ENCODE data around the gene TEX14.

The TEX14 gene

DNA sequence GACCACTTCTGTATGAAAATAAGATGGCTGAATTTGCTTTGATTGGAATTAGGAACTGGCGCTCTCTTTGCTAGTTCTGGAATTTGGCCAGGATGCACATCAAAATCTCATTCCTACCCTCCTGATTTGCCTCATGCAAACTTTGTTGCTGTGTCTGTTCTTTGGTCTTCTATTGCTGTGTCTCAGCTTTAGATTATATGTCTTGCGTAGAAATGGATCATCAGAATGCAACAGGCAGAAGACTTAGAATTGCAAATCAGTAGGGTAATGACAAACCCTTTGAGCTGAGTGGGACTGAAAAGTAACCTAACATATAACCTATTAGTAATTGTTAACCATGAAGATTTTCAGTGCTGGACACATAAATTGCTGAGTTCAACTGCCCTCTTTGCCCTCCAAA lies 30.9 kb upstream of the TEX14 start:
- no peak for TF ChIP-seq CTCF (IDR thresholded peaks at IDR 0.05; ENCODE audit: low read depth, low read length)
- H3K4me3 ChIP-seq (ENCODE audit: low read depth, low read length), result no peak overlapping the region

GRCh38 chr17:58722274-58722673 lies 30.4 kb upstream of the TEX14 start:
- no peak for TF ChIP-seq CTCF (IDR thresholded peaks at IDR 0.05; ENCODE audit: low read depth, low read length)

GRCh38 chr17:58710948-58711552 lies 19.2 kb upstream of the TEX14 start:
- no peak overlapping the region for H3K4me3 ChIP-seq (ENCODE audit: low read depth, low read length)
- peak; percentile 41; the same call in 1 of the 2 replicates for TF ChIP-seq CTCF (IDR thresholded peaks at IDR 0.05; ENCODE audit: low read depth, low read length)

More at GRCh38 chr17:58722274-58722673, 30.4 kb upstream of the TEX14 start:
- no peak overlapping the region for H3K4me3 ChIP-seq (ENCODE audit: low read depth, low read length)

GRCh38 chr17:58706351-58707140 lies 14.7 kb upstream of the TEX14 start:
- H3K4me3 ChIP-seq (ENCODE audit: low read depth, low read length), result no peak overlapping the region
- no peak for TF ChIP-seq CTCF (IDR thresholded peaks at IDR 0.05; ENCODE audit: low read depth, low read length)

DNA sequence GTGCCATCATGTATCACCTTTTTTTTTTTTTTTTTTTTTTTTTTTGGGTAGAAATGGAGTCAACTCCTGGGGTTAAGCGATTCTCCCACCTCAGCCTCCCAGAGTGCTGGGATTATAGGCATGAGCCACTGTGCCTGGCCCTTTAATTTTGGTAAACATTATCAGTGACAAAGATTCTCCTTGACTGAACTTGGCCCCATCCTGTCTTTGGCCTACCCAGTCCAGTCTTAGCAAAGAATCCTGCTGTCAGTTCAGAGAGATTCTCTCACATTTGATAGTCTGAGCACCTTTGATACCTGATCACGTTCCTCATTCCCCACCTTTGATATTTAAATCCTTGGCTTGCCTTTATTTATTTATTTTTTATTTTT lies 12.1 kb upstream of the TEX14 start:
- no peak overlapping the region for H3K4me3 ChIP-seq (ENCODE audit: low read depth, low read length)
- no peak for TF ChIP-seq CTCF (IDR thresholded peaks at IDR 0.05; ENCODE audit: low read depth, low read length)

GRCh38 chr17:58703137-58703915 lies 11.5 kb upstream of the TEX14 start:
- no peak for TF ChIP-seq CTCF (IDR thresholded peaks at IDR 0.05; ENCODE audit: low read depth, low read length)

DNA sequence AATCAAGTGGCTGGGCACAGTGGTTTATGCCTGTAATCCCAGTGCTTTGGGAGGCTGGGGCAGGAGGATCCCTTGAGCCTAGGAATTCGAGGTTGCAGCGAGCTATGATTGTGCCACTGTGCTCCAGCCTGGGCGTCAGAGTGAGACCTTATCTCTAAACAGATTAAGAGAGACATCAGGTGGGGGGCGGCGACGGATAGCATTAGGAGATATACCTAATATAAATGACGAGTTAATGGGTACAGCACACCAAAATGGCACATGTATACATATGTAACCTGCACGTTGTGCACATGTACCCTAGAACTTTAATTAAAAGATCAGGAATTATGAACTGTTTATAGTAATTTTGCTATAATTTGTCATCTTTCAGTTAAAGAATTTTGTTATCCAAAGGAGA lies 10.9 kb upstream of the TEX14 start:
- TF ChIP-seq CTCF (IDR thresholded peaks at IDR 0.05; ENCODE audit: low read depth, low read length), result no peak
- H3K4me3 ChIP-seq (ENCODE audit: low read depth, low read length), result no peak overlapping the region

More at GRCh38 chr17:58703137-58703915, 11.5 kb upstream of the TEX14 start:
- H3K4me3 ChIP-seq (ENCODE audit: low read depth, low read length), result no peak overlapping the region

Measured in WI38 (cell line).